Tibial nerve (tissue), 3 donors: ENCODE data around the gene PHF20.

Source experiments
- POLR2A ChIP-seq, 2 donors: fragments of 450-650 bp; IDR thresholded peaks; one replicate each; pipeline ENCODE4 v1.6.1; 2017; ENCODE audit warnings: antibody characterized with exemption in 2 of 2, mild to moderate bottlenecking in 2 of 2, moderate library complexity in 2 of 2
- TF ChIP-seq, protein P1 (sequence below), 5 experiments: fragments of 200-600 bp in 3 of 5; fragments of 450-650 bp in 2 of 5; sonication (generic) in 3 of 5; IDR thresholded peaks; one replicate each; pipeline ENCODE4 v1.5.1; 2016 to 2019; ENCODE audit warnings: antibody characterized with exemption in 5 of 5, mild to moderate bottlenecking in 3 of 5, moderate library complexity in 2 of 5

DNA sequence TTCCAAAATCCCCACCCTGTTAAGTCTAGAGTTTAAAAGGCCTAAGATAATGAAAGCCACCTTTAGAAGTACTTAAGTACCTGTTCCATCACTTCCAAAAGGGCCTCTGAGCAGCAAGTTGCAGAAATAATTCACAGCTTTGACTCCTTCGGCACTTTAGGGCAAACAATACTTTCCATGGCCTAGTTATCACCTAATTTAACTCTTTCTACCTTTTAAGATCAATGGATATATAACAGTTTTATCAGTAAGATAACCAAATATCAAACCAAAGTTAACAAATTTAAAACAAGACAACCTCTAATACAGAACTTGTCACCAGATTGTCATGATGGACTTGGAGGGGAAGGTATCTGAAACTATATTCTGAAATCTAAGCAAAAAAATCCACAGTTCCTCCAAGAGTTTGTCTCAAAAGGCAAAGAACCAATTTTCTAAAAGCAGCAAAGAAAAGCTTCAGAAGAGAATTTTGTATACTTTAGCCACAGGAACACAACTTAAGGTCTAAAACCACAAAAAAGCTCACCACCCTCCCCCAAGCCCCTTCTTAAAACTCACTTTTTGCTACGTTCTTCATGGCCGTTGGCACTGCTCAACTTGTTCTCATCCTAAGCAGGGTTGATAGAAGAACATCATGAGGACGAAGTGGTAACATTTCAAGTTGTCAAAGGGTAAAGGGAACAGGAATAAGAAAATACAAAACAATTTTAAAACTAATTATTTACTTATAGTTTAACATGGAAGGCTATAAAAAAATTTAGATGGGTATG, 33.2 kb upstream of the PHF20 start:
- TF ChIP-seq, protein P1, sequence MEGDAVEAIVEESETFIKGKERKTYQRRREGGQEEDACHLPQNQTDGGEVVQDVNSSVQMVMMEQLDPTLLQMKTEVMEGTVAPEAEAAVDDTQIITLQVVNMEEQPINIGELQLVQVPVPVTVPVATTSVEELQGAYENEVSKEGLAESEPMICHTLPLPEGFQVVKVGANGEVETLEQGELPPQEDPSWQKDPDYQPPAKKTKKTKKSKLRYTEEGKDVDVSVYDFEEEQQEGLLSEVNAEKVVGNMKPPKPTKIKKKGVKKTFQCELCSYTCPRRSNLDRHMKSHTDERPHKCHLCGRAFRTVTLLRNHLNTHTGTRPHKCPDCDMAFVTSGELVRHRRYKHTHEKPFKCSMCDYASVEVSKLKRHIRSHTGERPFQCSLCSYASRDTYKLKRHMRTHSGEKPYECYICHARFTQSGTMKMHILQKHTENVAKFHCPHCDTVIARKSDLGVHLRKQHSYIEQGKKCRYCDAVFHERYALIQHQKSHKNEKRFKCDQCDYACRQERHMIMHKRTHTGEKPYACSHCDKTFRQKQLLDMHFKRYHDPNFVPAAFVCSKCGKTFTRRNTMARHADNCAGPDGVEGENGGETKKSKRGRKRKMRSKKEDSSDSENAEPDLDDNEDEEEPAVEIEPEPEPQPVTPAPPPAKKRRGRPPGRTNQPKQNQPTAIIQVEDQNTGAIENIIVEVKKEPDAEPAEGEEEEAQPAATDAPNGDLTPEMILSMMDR (IDR thresholded peaks at IDR 0.05): no peak
- TF ChIP-seq POLR2A (IDR thresholded peaks at IDR 0.05): no peak
